Renal cortical epithelial cell (primary cell): ENCODE data around the gene ISX. TPM values are rescaled to one million over a fixed set of nuclear protein-coding genes. Genes with fewer than 3 reads are reported as not detected.
"Not testable (repeated sequence)": the region's sequence is repeated elsewhere in the genome, so short reads cannot be mapped to it uniquely, and the experiment has no call there.

ENCODE experiments used
- DNase-seq: peaks from one replicate; pipeline ENCODE4 v3.0.0-alpha.2; 2011; ENCODE audit warnings: low read depth
- total RNA-seq: library from RNA; depleted of rRNA; stranded (reverse); fragments of >200 nt; gene quantifications from 2 replicates; pipeline ENCODE4 v1.2.3, GENCODE V29; 2014

ISX gene
- not detected in 2 replicates for total RNA-seq

DNA sequence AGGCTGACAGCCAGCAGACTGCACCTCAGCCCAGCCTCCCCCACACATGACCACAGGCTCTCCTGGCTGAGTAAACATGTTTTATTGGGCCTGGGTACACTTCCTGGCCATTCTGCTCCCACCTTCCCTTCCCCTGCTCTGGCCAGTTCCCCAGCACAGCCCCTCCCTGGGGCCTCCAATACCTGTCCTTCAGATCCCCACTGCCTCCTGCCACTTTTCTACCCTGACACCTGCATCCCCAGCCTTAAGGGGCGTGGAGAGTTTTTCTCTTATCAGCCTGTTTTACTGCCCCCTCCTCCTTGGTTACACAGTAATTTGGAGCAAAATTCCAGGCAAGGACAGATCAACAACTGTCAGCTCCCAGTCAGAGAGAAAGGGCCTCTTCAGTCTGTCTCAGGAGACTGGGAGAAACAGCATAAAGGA, at the start of gene ISX:
Gene ISX, plus strand, starts transcription at position 363 of the 423 bp plus-strand sequence. CDS start 930 bp downstream, outside the sequence.
- DNase-seq, result no peak

DNA sequence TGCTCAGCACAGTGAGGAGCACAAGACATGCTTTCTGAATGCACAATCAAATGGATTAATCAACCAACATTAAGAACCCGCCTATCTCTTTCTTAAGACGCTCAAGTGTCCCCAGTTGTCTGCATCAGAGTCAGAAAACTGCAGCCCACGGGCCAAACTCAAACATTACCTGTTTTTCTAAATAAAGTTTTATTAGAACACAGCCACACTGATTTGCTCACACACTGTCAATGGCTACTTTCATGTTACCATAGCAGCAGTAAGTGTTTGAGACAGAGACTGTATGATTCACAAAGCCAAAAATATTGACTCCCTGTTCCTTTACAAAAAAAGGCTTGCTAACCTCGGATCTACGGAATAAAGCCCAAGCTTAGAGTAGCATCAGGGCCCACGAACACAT, 49.0 kb upstream of the ISX start:
- DNase-seq, result no peak

DNA sequence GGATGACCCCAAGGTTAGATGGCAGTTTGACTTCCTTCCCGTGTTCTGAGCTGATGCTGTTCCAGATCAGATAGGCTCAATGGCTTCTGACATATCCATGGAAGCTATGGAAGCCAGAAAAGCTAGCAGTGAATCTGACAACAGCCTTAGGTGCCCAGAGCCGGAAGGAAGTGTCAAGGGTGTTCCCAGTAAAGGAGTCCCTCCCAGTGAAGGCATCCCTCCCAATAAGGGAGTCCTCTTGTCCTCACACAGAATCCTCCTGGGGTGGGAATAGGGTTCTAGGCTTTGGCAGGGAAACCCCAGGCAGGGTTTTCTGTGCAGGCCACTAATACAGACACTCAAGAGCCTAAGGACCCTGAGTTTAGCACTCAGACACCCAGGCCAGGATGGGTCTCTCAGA, 47.0 kb upstream of the ISX start:
- DNase-seq, result no peak

DNA sequence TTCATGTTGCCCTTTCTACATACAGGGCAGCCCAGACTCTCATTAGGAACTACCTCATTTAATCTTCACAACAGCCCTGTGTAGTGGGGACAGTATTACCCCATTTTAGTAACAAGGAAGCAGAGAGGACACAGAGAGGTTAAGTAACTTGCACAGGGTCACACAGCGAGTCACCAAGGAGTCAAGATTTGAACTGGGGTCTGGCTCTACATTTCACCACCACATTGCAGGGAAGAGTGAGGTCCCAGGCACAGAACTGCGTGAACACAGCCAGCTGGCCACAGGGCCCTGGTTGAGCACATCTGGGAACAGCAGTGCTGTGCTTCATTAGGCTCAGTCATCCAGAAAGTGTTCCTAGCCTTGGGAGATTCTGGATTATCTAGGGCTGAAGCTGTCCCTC, 45.4 kb upstream of the ISX start:
- no peak for DNase-seq

DNA sequence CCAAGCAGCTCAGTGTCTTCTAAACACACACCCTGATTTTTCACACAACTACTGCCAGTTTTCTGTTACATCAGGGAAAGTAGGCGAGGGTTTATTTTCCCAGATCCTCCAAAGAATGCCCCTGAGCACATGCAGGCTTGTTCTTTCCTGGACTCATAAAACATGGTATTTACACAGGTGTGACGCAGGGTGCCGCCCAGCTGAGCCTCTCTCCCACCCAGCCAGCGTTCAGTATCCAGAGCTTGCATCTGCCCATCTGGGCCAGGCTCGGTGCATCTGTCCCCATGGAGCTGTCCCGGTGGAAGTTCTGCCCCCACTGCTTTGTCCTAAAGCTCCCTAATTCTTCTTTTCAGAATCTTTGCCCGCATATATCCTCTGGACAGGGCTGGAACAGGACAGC, 44.8 kb upstream of the ISX start:
- DNase-seq, result no peak

DNA sequence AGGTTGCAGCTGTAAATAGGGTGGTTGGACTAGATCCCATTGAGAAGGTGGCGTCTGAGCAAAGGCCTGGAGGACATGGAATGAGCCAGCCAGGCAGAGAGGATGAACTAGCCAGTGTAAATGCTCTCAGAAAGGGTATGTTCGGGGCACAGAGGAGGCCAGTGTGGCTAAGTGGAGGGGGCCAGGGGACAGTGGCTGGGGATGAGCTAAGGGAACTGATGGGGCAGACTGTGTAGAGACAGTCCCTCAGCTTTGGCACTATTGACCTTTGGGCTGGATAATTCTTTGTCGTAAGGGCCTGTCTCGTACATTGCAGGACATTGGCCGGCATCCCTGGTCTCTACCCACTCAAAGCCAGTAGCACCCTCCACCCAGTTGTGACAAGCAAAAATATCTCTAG, 43.7 kb upstream of the ISX start:
- no peak for DNase-seq

DNA sequence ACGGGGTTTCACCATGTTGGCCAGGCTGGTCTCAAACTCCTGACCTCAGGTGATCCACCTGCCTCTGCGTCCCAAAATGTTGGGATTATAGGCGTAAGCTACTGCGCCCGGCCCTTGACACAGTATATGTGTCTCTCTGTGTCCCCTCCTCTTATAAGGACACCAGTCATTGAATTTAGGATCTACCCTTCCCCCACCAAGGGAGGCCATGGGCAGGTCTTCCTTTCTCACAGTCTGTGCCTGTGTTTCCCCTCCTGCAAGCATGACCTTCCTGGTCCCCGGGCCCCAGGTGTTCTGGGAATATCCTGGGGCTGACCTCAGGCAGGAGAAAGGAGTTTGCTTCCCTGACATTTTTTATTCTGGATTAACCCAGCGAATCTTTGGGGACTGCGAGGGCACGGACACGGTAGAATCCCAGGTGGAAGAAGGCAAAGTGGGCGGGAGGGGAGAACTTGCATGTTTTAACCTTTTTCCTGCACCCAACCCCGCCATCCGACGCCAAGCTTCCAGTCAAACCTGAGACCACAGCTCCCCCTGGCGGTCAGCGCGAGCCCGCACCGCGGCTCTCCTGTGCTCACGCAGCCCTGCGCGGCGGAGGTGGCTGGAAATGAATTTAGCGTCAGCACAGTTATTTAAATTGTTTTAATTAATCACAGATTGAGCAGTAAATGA, 42.1 kb upstream of the ISX start:
- DNase-seq, result peak; percentile 13

DNA sequence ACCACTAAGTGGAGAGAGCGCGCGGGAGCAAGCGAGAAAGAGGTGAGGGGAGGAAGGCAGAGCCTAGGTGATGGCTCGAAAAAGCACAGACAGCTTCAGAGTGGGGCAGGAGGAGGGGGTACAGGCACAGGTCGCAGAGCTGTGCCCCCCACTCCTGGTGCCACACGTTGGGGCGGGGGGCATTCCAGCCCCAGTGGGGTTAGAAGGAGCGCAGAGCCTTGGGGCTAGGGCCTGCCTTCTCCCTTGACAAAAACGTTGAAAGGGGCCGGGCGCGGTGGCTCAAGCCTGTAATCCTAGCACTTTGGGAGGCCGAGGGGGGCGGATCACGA, 41.6 kb upstream of the ISX start:
- DNase-seq, result no peak

DNA sequence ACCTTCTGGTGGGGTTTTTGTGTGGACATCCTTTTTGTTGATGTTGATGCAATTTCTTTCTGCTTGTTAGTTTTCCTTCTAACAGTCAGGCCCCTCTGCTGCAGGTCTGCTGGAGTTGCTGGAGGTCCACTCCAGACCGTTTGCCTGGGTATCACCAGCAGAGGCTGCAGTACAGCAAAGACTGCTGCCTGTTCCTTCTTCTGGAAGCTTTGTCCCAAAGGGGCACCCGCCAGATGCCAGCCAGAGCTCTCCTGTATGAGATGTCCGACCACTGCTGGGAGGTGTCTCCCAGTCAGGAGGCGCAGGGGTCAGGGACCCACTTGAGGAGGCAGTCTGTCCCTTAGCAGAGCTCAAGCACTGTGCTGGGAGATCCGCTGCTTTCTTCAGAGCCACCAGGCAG, 35.8 kb upstream of the ISX start:
- DNase-seq, result not testable (repeated sequence)

DNA sequence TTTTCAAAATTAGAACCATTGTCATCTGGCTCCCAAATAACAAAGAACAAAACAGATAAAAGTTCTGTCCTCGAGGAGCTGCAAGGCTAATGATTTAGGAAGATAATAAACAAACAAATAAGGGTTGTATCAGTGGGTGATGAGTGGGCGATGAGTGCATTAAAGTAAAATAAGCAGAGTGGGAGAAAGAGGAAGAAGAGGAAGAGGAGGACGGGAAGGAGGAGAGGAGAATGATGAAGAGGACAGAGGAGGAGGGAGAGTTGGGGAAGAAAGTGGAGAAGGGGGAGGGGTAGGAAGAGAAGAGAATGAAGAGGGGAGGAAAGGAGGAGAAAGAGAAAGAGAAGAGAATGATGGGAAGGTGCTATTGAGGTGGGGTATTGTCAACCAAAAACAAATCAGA, 33.4 kb upstream of the ISX start:
- no peak for DNase-seq

DNA sequence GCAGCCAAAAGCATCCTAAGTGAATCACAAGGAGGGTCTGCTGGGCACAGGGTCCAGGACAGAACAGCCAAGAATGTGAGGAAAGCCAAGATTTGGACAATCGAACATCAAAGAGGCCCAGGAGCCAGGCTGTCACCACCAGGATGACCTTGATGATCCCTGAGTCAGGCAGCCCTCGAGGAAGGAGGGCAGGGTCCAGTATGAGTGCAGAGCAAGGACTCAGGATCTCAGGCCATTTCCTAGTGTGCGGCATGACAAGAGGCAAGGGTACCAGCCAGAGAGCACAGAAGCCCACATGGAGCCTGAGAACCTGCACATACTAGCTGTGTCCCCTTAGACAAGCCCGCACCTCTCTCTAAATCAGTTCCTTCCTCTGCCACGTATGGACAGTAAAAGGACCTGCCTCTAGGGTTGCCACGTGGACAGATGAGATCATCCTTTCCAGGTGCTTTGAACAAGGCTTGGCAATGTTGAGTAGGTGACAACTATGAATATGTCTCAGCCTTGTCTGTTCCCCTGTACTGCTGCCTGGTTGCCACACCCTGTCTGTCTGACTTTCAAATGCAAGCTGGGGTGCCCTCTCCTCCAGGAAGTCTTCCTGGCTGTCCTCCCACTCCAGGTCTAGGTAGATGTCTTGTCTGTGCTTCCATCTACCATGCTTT, 32.2 kb upstream of the ISX start:
- no peak for DNase-seq

DNA sequence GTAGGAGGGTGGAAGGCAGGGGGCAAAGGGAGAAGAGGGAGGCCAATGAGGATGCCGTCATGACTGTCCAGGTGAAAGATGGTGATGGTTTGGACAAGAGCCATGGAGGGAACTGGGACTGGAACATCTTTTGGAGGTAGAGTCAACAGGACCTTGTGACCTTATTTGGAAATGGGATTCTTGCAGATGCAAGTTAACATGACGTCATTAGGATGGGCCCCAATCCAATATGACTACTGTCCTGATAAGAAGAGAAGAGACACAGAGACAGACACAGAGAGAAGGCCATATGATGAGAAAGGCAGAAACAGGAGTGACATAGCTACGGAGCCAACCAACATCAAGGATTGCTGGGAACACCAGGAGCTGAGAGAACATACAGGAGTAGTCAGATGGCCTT, 31.0 kb upstream of the ISX start:
- no peak for DNase-seq

DNA sequence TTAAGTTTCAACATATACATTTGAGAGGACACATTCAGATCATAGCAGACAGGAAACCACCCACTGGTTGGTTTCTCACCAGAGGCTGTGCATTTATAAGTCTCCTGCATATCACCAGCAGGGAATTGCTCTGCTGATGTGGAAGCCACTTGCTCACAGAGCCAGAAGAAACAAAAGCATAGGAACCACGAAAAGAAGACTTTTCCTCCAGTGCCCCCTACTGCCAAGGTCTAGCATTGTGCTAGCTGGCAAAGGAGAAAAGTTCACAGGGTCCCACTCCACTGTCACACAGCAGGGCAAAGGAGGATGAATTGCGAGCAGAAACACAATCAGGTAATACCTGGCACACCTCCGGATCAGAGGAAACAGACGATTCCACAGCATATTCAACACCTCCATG, 28.9 kb upstream of the ISX start:
- no peak for DNase-seq

DNA sequence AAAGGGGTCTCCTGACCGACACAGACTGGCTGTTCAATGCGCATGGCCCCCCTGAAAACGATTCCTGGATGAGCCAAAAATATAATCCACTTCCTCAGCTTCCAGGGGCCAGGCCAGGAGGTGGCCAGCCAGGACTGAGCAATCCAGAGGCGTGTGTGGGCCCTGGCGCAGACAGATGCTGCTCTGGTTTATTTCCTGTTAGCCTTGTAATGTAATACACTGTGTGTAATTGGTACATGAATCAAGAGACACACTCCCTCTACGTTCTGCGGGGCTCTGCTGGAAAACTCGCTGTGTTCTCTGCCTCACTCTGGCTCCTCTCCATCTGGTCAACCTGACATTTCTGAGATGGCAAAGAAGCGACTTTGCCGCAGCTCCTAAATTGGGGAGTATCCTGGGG, 26.3 kb upstream of the ISX start:
- no peak for DNase-seq

DNA sequence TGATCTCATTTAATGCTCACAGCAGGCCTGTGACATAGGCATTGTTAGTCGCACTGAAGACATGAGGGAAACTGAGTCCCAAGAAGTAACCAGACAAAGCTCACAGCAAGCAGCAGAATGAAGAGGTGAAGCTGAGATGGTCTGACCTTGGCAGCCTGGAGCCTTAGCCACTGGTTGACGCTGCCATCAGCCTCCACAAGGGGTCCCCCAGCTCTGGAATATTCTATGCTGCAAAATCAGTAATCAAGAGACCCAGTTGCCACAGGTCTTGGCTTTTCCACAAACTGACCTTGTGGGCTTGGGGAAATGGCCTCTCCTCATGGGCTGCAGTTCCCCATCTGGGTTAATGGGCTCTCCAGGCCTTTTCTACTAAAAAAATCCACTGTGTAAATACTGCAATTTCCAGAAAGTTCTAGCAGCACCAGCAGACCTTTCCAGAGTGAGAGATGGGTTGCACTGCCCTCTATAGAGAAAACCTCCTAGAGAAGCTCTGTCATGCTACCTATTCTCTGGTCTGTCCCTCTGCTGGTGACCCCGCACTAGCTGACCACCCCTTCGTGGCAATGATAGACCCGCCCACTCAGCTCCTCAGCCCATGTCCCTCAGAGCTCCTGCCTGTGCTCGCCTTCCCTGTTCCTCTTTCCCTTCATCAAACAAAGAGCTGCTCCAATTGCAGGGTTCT, 22.6 kb upstream of the ISX start:
- DNase-seq, result no peak

DNA sequence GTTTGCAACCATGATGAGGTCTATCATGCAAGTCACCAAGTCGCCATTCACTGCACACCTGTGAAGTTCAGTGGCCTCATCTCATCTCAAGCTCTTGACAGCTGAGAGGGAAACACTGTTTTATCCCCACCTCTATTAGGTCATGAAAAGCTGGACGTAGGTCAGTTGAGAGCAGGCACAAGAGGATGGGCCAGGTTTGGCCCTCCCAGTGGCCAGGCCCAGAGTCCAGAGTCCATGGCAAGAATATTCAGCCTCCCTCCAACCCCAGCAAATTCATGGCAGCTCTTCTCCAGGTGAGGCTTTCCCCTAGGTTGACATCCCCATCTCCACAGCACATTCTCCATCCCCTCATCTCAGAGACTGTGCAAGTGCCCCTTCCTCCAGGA, 22.0 kb upstream of the ISX start:
- DNase-seq, result no peak

DNA sequence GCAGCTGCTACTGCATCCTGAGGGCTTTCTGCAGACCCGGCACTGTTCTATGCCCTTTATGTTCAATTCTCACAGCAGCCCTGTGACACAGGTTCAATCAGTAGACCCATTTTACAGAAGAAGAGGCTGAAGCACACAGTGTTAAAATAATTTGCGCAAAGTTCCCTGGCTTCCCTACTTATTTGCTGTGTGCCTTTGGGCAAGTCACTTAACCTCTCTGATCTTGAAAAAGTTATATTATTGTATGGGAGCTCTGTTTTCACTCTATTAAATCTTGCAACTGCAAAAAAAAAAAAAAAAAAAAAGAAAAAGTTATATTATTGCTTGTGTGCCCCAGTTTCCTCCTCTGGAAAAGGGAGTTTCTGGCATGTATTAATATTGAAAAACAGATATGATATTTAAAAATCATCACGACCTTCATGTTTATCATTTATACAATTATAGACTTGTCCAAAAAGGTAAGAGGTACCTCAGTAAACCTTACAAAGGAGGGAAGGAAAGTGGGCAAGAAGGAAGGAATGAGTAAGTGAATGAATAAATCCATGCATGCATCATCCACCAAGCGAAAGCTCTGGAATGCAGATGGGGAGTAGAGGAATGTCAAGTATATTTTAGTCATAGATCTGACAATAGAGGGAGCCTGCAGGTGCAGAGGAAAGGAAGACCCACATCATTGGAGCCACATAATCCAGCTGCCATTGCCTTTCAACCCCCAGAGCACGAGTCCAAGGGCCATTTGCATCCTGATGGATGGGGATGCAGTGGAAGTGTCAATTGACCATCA, 21.2 kb upstream of the ISX start:
- no peak for DNase-seq

DNA sequence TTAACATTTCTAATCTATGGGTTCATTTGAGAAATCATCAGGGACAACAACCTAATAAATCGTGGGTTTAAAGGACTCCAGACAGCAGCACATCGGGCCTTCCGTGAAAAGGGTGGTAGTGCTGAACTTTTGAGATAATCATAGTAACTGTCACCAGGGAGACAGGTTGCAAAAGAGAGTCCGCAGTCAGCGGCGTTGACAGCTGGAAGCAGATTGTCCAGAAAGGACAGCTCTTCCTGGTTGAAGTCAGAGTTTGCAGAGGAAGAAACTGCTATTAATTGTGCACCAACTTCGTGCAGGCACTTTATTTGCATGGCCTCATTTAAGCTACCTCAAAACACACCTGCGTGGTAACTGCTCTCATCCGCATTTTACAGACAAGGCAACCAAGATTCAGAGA, 20.5 kb upstream of the ISX start:
- no peak for DNase-seq

DNA sequence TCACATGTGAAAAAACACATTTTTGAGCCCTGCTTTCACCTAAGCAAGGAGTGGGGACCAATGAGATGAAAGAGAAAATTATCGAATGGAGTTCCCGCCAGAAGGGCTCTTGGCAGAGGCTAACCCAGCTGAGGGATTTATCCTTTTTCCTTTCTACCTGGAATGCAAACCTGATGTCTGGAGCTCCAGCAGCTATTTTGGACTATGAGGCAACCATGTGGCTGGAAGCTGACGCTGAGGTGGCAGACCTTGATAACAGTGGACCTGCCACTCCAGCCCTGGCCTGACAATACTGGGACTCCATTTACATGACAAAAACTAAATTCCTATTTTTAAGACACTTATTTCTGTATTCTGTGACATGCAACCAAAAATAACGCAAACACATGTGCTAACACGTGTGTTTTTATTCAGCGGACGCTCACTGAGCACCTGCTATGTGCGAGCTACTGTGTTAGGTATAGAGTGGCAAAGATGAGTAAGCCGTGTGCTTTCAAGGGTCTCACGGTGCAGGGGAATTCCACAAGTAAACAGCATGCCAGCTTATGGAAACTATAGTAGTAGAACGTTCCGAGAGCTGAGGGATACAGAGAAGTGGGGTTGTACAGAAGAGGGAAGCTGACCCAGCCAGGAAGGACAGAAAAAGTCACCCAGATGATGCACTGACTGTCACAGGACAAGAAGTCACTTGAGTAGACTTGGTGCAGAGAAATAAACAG, 19.1 kb upstream of the ISX start:
- DNase-seq, result no peak

DNA sequence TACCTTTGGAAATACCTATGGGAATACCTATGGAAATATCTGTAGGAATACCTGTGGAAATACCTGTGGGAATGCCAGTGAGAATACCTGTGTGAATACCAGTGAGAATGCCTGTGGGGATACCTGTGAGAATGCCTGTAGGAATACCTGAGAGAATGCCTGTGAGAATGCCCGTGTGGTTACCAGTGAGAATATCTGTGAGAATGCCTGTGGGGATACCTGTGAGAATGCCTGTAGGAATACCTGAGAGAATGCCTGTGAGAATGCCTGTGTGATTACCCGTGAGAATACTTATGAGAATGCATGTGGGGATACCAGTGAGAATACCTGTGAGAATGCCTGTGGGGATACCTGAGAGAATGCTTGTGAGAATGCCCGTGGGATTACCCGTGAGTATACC, 15.9 kb upstream of the ISX start:
- not testable (repeated sequence) for DNase-seq

DNA sequence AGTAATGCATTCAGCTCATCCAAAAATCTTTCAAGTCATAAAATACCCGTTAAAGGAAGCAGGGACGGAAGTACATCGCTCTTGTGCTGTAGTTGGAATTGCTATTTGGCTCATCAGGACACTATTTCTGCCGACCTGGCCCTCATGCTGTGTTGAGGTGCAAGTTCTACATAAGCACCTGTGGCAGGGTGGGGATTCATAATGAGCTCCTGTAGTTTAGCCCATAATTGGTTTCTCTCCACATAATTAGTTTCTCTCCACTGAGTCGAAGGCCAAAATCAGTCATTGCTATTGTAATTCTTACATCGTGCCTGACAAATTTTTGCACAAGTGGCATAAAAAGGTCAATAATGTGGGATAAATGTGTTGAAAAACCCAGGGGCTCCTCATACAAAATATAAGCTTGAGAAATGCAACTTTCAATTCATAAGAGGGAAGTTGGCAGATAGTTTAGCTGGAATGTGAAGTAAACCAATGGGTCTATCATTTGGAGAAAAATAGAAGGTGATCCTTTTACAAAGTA, 14.9 kb upstream of the ISX start:
- DNase-seq, result no peak

DNA sequence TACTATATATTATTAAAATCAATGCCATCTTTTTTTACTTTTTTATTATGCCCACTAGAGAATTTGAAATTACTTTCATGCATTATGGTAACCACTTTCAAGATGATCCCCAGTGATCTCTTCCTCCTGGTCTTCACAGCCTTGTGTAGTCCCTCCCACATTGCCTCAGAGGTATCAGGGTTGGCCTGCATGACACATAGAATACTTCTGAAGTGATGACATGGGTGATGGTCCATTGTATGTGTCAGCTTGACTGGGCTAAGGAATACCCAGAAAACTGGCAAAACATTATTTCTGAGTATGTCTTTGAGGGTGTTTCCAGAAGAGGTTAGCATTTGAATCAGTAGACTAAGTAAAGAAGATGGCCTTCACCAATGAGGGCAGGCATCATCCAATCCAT, 14.2 kb upstream of the ISX start:
- DNase-seq, result no peak
